HFF-Myc (cell line): ENCODE data around the gene DACH1.

ENCODE experiments used
- DNase-seq: peaks from one replicate; pipeline ENCODE4 v3.0.0-alpha.2; 2011; ENCODE audit warnings: low read depth; ENCODE audit errors: extremely low read depth
- H3K4me3 ChIP-seq: replicated peaks from 2 replicates; pipeline ENCODE4 v1.5.1; 2011; ENCODE audit warnings: low read depth, mild to moderate bottlenecking, control low read depth, low read length
- CTCF ChIP-seq: IDR thresholded peaks from 2 replicates; pipeline ENCODE4 v1.5.1; 2012; ENCODE audit warnings: mild to moderate bottlenecking, low read depth, low read length, control low read depth; ENCODE audit errors: missing control alignments

DACH1 gene

GRCh38 chr13:71499235-71499634, 367.8 kb downstream of the DACH1 start:
- H3K4me3 ChIP-seq = no peak overlapping the region
- no peak for TF ChIP-seq CTCF
- DNase-seq = no peak

- TF ChIP-seq CTCF = no peak
- no peak for DNase-seq
These were observed 373.8 kb downstream of the DACH1 start for GRCh38 chr13:71493189-71493588.

GRCh38 chr13:71492346-71492871, 374.6 kb downstream of the DACH1 start:
- H3K4me3 ChIP-seq = no peak overlapping the region
- TF ChIP-seq CTCF = no peak
- DNase-seq = no peak

More at GRCh38 chr13:71493189-71493588, 373.8 kb downstream of the DACH1 start:
- H3K4me3 ChIP-seq = no peak overlapping the region

GRCh38 chr13:71491010-71491409, 376.0 kb downstream of the DACH1 start:
- no peak for DNase-seq
- no peak for TF ChIP-seq CTCF
- H3K4me3 ChIP-seq = no peak overlapping the region

GRCh38 chr13:71489041-71489440, 378.0 kb downstream of the DACH1 start:
- no peak for TF ChIP-seq CTCF
- H3K4me3 ChIP-seq = no peak overlapping the region
- DNase-seq = no peak

GRCh38 chr13:71488201-71488600, 378.8 kb downstream of the DACH1 start:
- TF ChIP-seq CTCF = no peak
- H3K4me3 ChIP-seq = no peak overlapping the region
- DNase-seq = peak; percentile 33

GRCh38 chr13:71485913-71486312, 381.1 kb downstream of the DACH1 start:
- no peak overlapping the region for H3K4me3 ChIP-seq
- TF ChIP-seq CTCF = no peak
- no peak for DNase-seq
